GM19238 (cell line): Measurements from ENCODE around the gene S100A13.
"Not testable (repeated sequence)": the region's sequence is repeated elsewhere in the genome, so short reads cannot be mapped to it uniquely, and the experiment has no call there.

Experiments used
- DNase-seq: peaks from one replicate; pipeline ENCODE4 v3.0.0; 2011; ENCODE audit warnings: low spot score; ENCODE audit not compliant: insufficient read length

Gene S100A13

GRCh38 chr1:153626904-153627714 is at the start of gene S100A13:
Gene S100A13 (minus strand): TSS chr1:153627505. CDS start chr1:153626472, 1,033 bp downstream.
- DNase-seq = no peak

GRCh38 chr1:153673511-153673910 is 46.2 kb upstream of the S100A13 start:
- DNase-seq = no peak

- DNase-seq = not testable (repeated sequence)
These were observed 44.5 kb upstream of the S100A13 start for GRCh38 chr1:153671628-153672353.

DNA sequence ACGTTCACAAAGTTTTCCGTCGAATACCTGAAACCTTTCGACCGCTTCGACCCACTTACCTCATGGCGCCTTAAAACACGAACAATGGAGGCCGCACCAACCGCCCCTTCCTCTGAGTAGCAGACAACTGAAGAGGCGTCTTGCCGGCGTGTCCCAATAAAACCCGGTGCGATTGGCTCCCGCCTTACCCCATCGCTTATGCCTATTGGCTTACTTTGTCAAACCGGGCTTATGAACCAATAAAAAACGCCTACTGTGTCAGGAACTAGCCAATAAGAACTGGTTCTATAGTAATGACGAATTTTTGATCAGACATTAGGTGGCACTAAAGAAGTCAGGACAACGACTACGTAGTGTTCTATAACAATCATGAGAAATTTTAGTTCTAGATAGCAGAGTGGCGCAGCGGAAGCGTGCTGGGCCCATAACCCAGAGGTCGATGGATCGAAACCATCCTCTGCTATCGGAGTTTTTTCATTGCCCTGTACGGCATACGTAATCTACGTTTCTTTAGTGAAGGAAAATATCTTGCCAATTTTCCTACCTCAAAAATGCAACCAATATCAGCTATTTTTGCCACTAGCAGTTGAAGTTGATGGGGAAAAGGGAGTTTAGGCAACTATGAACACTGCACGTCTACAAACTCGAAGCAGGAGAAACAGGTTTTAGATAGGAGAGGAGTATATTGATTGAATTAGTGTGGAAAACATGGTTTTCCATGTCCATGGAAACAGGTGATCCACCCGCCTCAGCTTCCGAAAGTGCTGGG is 43.7 kb upstream of the S100A13 start, which contains the start of gene ILF2:
ILF2 (minus strand) TSS at position 135 of the 769 bp plus-strand sequence; CDS start at position 64, 71 bp downstream.
- DNase-seq = peak; percentile 92

DNA sequence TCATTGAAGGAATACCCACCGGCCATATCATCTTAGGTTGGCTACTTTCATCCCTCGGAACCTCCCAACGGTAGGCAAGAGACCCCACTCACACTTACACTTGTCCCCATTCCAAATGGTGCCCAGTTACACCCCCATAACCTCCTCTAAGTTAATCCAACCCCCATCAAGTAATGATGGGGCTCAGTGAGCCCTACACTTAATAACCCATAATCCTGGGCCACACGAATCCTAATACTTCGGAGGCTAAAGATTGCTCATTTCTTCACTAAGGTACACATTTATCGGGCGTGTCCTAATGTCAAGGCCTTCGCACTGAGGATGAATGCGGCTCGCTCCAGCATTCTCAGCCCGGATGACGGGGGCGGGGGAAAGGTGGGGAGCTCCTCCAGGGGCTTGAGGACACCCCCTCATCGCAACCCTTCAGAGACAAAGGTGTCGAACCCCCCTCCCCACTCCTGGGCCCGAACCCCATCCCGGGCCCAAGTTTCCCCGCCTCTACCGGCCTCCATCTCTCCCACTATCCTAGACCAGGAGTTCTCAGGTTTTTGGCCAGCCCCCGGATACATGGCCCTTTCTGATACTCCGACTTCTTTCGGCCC is 43.1 kb upstream of the S100A13 start:
- no peak for DNase-seq

DNA sequence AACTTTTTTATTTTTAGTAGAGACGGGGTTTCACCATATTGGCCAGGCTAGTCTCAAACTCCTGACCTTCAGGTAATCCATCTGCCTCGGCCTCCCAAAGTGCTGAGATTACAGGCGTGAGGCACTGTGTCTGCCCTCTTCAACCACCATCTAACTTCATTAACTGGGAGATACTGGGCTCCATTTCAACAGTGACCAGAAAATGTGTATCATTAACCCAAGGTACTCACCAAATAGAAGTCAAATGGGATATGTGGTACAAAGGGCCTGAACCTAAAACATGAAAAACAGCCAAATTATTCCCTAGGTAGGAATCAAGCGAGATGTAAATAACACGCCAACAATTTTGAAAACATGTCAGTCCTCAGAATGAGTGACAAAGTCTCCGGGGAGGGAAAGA is 42.3 kb upstream of the S100A13 start:
- DNase-seq = no peak

DNA sequence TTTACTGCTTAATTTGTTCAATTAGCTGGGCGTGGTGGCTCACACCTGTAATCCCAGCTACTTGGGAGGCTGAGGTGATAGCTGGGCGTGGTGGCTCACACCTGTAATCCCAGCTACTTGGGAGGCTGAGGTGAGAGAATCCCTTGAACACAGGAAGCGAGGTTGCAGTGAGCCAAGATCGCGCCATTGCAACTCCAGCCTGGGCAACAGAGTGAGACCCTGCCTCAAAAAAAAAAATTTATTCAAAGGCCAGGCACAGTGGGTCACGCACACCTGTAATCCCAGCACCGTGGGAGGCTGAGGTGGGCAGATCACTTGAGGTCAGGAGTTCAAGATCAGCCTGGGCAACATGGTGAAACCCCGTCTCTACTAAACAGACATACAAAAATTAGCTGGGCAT is 41.4 kb upstream of the S100A13 start:
- not testable (repeated sequence) for DNase-seq

GRCh38 chr1:153667439-153667838 is 40.1 kb upstream of the S100A13 start:
- no peak for DNase-seq

GRCh38 chr1:153663211-153663610 is 35.9 kb upstream of the S100A13 start:
- no peak for DNase-seq

DNA sequence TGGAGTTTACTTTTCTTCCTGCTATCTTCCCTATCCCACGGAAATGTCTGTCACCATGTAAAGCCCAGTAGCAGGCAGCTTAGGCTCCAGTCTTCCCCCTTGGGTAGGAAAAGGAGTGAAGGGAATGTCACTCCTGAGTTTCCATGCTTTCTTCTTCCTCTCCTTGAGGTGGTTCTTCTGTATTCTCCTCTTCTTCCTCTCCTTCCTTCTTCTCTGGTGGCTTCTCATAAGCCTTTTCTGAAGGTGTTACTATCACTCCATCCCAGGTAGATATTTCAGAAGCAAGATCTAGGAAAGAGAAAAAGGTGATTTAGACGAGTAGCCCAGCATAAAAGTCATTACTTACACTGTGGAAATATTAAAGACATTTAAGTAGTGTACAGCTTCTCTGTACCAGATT is 35.0 kb upstream of the S100A13 start:
- no peak for DNase-seq

GRCh38 chr1:153661111-153661708 is 33.9 kb upstream of the S100A13 start:
- DNase-seq = no peak

- no peak for DNase-seq
These were observed 32.4 kb upstream of the S100A13 start for GRCh38 chr1:153659656-153660055.

GRCh38 chr1:153659175-153659534 is 31.9 kb upstream of the S100A13 start:
- DNase-seq = no peak

DNA sequence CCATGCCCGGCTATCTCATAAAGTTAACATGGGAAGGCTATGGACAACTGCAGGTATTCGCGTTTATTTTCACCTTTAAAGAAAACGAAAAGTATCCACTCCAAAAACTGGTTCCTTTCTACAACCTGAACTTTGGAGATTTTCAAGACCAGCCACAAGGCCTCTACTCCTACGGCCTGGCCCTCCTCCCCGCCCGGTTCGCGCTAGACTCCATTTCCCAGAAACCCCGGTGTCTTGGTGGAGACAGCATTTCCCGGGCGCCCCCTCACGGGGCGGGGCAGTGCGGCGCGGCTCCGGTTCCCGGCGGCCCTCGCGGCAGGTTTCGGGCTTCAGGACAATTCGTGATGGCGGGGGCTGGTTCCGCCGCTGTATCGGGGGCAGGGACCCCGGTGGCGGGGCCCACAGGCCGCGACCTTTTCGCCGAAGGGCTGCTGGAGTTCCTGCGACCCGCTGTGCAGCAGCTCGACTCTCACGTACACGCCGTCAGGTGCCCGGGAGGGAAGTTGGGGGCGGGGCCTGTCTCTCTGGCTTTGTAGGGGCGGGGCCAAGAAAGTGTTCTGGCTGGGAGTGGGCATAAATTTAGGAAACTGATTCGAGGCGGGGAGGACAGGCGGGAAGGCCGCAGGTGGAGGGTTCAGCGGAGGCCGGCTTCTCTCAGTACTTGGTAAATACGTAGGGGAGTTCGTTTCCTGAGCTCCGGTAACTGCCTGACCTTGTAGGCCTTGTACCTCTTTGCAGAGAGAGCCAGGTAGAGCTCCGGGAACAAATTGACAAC is 31.3 kb upstream of the S100A13 start, which contains the start of gene SNAPIN:
SNAPIN (plus strand) TSS at position 304 of the 775 bp plus-strand sequence; CDS start at position 345, 41 bp downstream.
- DNase-seq = peak; percentile 89

DNA sequence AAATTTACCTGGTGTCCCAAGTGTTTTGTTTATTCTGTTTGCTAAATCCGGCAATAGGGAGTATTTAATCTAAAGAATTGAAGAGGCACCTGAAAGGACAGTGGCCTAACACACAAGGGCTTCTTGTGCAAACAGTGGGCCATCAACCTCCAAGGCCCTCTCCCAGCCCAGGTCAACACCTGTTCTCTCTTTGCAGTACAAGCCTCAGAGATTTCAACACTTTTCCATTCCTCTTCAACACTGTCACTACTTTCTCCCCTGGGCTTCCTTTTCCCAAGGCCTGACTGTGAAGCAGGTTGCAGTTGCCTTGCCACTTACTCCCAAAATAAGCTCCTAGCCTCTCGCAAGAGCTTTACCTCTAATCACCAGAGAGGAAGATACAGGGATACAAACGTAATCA is 28.0 kb upstream of the S100A13 start:
- no peak for DNase-seq

DNA sequence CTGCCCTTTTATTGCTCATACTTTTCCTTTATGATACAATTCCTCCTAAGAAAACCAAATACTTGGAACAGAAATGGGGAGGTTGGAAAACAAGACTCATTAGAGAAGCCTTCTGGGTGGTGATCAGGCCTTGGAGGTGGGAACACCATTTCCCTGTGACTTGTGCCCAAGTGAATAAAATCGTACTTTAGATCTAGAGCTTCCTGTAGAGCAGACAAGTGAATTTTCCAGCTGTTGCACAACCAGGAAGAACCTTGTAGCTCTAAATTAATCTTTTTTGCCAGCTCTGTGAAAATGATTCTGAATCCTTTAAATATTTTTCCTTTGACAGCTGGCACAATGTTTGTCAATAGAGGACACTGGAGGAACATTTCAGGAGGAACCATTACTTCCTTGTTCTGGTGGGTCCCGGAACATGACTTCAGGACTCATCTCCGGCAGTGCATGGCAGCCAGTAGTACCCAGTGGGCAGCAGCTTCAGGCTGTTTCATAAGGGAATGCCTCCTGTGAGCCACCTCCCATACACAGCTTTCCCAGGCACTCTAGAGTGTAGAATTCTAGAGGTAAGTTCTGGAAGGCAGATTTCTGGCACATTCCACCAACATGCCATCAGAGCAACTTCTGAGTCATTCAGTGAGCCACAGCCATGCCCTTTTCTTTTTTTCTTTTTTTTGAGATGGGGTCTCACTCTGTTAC is 25.6 kb upstream of the S100A13 start:
- DNase-seq = no peak

- DNase-seq = no peak
These were observed 24.5 kb upstream of the S100A13 start for GRCh38 chr1:153651771-153652170.

- no peak for DNase-seq
These were observed 22.5 kb upstream of the S100A13 start for GRCh38 chr1:153649863-153650235.

DNA sequence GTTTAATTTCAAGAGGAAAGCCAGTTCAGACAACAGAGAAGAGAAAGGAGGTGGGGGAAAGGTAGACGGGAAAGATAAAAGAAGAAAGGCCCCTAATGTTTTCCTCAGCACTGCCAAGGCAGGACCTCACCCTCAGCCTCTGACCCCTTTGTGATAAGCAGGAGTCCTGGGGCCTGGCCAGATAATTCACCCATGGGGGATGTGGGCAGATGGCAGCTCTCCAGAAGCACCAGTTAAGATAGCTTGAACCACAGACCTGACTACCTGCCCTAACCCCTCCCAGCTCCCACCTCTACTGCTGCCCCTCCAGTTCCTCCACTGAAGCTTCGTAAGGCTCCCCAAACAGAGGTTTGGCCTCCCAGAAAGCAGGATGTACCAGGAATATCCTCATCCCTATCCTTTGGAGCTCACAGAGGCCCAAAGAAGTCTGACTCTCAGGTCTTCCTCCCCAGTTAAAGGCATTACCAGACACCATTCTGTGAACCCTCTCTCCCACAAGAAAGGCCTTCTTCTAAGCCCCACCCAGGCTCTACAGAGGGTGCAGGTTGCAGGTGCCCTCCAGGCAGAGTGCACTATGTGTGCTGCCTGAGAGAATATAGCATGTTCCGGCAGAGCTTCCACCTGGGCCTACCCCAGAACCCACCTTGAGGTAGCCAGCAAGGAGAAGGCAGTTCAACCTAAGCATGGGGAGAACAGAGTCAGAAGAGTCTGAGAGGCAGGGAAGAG is 22.0 kb upstream of the S100A13 start:
- DNase-seq = no peak
